Small intestine (tissue), 7 donors: Measurements from ENCODE around the gene UACA. TPM values are rescaled to one million over a fixed set of nuclear protein-coding genes. Genes with fewer than 3 reads are reported as not detected.
"Not testable (repeated sequence)": the region's sequence is repeated elsewhere in the genome, so short reads cannot be mapped to it uniquely, and the experiment has no call there.

Source experiments
- DNase-seq, 2 donors: peaks; one replicate each; pipeline versions ENCODE4 v3.0.0 to v3.0.0-alpha.2; 2013
- FAIRE-seq: peaks from 2 replicates; lab custom pipeline; 2012; peaks lifted over from hg19 to GRCh38; lab: Jason Lieb, UNC
- H3K27ac ChIP-seq, 3 donors: one replicate each; pipeline ENCODE4 v1.5.1; 2013; ENCODE audit warnings: low read length in 2 of 3, mild to moderate bottlenecking in 2 of 3, control low read depth in 1 of 3, inconsistent platforms in 1 of 3, low read depth in 1 of 3, moderate library complexity in 1 of 3
- H3K27me3 ChIP-seq, 3 donors: one replicate each; pipeline ENCODE4 v1.6.1; 2013; ENCODE audit warnings: low read length in 3 of 3, inconsistent platforms in 1 of 3; ENCODE audit not compliant: control insufficient read depth in 3 of 3, insufficient read depth in 3 of 3
- H3K36me3 ChIP-seq, 3 donors: one replicate each; pipeline ENCODE4 v1.6.1; 2013; ENCODE audit warnings: low read length in 3 of 3, inconsistent platforms in 1 of 3, low read depth in 1 of 3, mild to moderate bottlenecking in 1 of 3, moderate library complexity in 1 of 3; ENCODE audit not compliant: control insufficient read depth in 3 of 3, insufficient read depth in 2 of 3
- H3K4me1 ChIP-seq, 3 donors: one replicate each; pipeline ENCODE4 v1.6.1; 2013; ENCODE audit warnings: low read length in 2 of 3, inconsistent platforms in 1 of 3, low read depth in 1 of 3, mild to moderate bottlenecking in 1 of 3, moderate library complexity in 1 of 3; ENCODE audit not compliant: control insufficient read depth in 3 of 3, insufficient read depth in 2 of 3
- H3K4me3 ChIP-seq, 3 donors: one replicate each; pipeline ENCODE4 v1.5.1; 2013; ENCODE audit warnings: low read length in 3 of 3, control low read depth in 1 of 3, inconsistent platforms in 1 of 3, low read depth in 1 of 3, mild to moderate bottlenecking in 1 of 3, moderate library complexity in 1 of 3
- H3K9me3 ChIP-seq, 2 donors: one replicate each; pipeline ENCODE4 v1.6.1; 2013; ENCODE audit warnings: low read depth in 1 of 2, low read length in 1 of 2; ENCODE audit not compliant: control insufficient read depth in 2 of 2, insufficient read depth in 1 of 2
- WGBS, 3 donors: extraction: QIAGEN DNeasy Blood & Tissue Kit; methylation state at CpG; one replicate each; pipeline ENCODE4 v1.1.7; 2013; 5-methylcytosine and 5-hydroxymethylcytosine counted together
- polyA plus RNA-seq, 4 donors: library from polyadenylated mRNA; stranded (reverse) in 3 of 4; unstranded in 1 of 4; fragments of 200-250 nt in 3 of 4; fragments of 120-200 nt in 1 of 4; gene quantifications; one replicate each; pipeline versions ENCODE4 v1.2.1 to v1.2.3, GENCODE V29; 2013
- donor health status: healthy with polysubstance abuse.
- donor health status: control.
- donor health status: control.
- donor health status: Bipolar disorder and iron deficiency.
- donor health status: healthy.

Gene UACA
- polyA plus RNA-seq, 4 donors = 20.2 to 61.4 (median 50.6) TPM

DNA sequence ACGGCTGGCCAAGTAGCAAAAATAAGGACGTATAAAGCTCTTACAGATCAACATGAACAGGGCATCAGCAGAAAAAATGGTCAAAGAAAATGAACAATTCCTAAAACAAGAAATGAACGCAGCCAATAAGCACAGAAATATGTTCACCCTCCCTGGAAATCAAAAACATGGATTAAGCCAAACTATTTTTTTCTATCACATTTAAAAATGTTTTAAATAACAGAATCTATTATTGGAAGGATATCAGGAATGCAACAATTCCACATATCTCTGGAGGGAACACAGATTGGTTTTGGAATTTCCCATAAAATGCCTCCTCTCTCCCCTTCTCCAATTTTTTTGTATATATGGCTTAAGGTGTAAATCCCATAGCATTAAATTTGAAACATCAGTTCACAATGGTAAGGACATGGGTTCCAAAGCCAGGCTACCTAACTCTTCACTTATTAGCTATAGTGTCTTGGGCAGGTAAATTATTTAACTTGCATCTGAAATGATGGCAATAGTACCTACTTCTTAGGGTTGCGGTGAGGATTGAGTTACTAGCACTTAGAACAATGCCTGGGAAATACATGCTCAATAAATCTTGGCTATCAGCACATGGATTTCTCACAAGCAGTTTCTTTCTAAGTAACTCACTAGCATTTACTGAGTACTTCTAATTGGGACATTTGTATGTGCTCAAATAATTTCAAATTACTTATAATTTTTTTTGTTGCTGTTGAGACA is 10.1 kb downstream of the UACA start:
- Histone ChIP-seq H3K36me3 (peaks cover 0 to 1% (median 0%) of the 10 kb centered on the region in 3 donors), H3K27me3 (no peaks in the 10 kb centered on the region), H3K4me3 (no peak overlapping the region), H3K9me3 (no peaks in the 10 kb centered on the region), H3K27ac (no peak overlapping the region), H3K4me1 (peaks cover 4 to 6% (median 4%) of the 10 kb centered on the region in 3 donors)
- 64 to 74% (median 71%) methylated on average over 4 of the region's 4 CpGs for WGBS, 3 donors
- DNase-seq = no peak
- FAIRE-seq = no peak

DNA sequence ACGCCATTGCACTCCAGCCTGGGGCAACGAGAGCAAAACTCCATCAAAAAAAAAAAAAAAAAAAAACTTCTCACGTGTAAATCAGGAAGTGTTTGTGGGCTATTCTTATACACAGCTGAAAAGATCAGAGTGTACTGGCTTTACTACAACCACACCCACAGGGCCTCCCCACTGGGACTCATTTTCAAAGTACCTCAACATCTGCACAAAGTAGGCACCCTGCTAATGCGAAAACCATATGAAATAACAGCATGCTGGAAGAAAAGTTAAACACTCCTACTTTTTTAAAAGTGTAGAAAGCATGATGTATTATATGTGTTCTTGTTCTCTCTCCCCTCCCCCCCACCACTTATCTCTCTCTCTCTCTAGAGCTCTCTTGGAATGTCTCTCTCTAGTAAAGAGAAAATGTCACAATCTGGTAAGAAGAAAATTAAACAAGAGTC is 11.1 kb downstream of the UACA start:
- Histone ChIP-seq H3K36me3 (peaks cover 0 to 2% (median 0%) of the 10 kb centered on the region in 3 donors), H3K4me1 (peaks cover 4 to 6% (median 4%) of the 10 kb centered on the region in 3 donors), H3K27ac (no peak overlapping the region), H3K9me3 (no peaks in the 10 kb centered on the region), H3K27me3 (no peaks in the 10 kb centered on the region), H3K4me3 (no peak overlapping the region)
- WGBS, 3 donors = 45 to 51% (median 48%) methylated on average over 4 of the region's 4 CpGs
- FAIRE-seq (no peak), DNase-seq (peak in 1 of 2 donors; percentile 56)

DNA sequence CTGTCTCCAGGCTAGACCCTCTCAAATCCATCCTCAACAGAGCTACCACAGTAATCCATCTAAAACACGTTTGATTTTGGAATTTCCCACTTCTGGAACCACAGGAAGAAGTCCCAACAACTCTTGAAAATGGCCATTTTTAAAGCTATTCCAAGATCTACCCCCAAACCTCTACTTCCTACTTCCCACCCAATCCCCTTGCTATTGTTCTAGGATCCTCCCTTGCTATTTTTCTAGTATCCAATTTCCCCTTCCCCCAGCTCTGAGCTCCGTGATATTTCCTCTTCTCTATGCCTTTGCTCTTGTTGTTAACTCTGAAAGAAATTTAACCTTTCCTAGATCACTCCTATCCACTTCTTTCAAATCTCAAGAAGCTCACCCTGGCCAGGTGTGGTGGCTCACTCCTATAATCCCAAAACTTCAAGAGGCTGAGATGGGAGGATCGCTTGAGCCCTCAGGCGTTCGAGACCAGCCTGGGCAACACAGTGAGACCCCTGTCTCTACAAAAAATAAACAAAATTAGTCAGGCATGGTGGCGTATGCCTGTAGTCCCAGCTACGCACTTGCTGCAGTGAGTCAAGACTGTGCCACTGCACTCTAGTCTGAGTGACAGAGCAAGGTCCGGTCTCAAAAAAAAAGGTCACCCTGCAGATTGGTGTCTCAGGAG is 13.0 kb downstream of the UACA start:
- no peaks in the 10 kb centered on the region for H3K27me3 ChIP-seq
- FAIRE-seq (no peak), DNase-seq (no peak)
- peaks cover 0 to 2% (median 0%) of the 10 kb centered on the region in 3 donors for H3K36me3 ChIP-seq
- H3K27ac ChIP-seq = no peak overlapping the region
- peaks cover 4 to 6% (median 4%) of the 10 kb centered on the region in 3 donors for H3K4me1 ChIP-seq
- H3K9me3 ChIP-seq = no peaks in the 10 kb centered on the region
- 81 to 88% (median 84%) methylated on average over 8 of the region's 8 CpGs for WGBS, 3 donors
- no peak overlapping the region for H3K4me3 ChIP-seq

DNA sequence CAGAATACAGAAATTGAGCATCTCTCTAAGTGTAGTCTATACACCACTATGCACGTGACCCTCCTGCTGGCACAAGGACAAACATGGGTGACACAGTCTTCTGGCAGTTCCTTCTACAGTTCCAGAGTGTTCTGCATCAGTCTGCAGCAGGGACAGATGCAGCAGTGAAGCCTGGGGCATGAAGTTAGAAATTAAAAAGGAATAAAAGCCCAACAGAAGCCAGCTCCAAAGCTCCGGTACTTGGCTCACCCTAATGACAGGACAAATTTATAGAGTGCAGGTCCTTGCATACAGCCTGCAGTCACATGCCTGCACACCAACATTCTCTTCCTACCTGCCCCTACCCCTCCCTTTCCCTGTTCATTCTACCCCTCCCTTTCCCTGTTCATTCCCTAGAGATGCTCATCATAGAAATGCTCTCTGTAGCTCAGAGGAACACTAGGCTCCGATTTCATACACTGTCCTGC is 15.0 kb downstream of the UACA start:
- no peaks in the 10 kb centered on the region for H3K27me3 ChIP-seq
- no peaks in the 10 kb centered on the region for H3K9me3 ChIP-seq
- no peak overlapping the region for H3K27ac ChIP-seq
- FAIRE-seq (no peak), DNase-seq (no peak)
- H3K4me3 ChIP-seq = no peak overlapping the region
- peaks cover 0 to 2% (median 0%) of the 10 kb centered on the region in 3 donors for H3K36me3 ChIP-seq
- 56 to 62% (median 57%) methylated on average over 3 of the region's 3 CpGs for WGBS, 3 donors
- H3K4me1 ChIP-seq = peaks cover 4 to 6% (median 4%) of the 10 kb centered on the region in 3 donors

DNA sequence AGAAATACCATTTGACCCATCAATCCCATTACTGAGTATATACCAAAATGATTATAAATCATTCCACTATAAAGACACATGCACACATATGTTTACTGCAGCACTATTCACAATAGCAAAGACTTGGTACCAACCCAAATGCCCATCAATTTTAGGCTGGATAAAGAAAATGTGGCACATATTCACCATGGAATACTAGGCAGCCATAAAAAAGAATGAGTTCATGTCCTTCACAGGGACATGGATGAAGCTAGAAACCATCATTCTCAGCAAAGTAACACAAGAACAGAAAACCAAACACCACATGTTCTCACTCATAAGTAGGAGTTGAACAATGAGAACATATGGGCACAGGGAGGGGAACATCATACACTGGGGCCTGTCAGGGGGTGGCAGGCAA is 16.8 kb downstream of the UACA start:
- H3K9me3 ChIP-seq, FAIRE-seq, H3K36me3 ChIP-seq: not testable (repeated sequence)

DNA sequence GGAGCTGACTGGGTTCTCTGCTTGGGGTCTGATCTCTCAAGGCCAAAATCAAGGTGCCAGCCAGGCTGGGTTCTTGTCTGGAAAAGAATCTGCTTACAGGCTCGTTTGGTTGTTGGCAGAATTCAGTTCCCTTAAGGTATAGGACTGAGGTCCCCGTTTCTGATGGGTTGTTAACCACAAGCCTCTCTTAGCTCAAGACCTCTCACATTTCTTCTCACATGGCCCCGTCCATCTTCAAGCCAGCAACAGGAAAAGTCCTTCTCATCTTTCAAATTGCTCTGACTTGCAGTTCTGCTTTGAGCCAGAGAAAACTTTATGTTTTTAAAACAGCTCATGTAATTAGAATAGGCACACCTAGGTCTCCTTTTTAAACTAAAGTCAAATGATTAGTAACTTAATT is 20.4 kb downstream of the UACA start:
- DNase-seq (no peak), FAIRE-seq (no peak)
- Histone ChIP-seq H3K36me3 (no peaks in the 10 kb centered on the region), H3K27me3 (no peaks in the 10 kb centered on the region), H3K4me3 (no peak overlapping the region), H3K9me3 (no peaks in the 10 kb centered on the region), H3K27ac (peak overlapping the region in 1 of 3 donors; percentile 40), H3K4me1 (peaks cover 0 to 2% (median 0%) of the 10 kb centered on the region in 3 donors)
- 57 to 62% (median 60%) methylated on average over 3 of the region's 3 CpGs for WGBS, 3 donors

More for the DNA sequence above, 16.8 kb downstream of the UACA start:
- not testable (repeated sequence) for H3K27ac ChIP-seq, H3K4me1 ChIP-seq, H3K4me3 ChIP-seq, H3K27me3 ChIP-seq, DNase-seq

DNA sequence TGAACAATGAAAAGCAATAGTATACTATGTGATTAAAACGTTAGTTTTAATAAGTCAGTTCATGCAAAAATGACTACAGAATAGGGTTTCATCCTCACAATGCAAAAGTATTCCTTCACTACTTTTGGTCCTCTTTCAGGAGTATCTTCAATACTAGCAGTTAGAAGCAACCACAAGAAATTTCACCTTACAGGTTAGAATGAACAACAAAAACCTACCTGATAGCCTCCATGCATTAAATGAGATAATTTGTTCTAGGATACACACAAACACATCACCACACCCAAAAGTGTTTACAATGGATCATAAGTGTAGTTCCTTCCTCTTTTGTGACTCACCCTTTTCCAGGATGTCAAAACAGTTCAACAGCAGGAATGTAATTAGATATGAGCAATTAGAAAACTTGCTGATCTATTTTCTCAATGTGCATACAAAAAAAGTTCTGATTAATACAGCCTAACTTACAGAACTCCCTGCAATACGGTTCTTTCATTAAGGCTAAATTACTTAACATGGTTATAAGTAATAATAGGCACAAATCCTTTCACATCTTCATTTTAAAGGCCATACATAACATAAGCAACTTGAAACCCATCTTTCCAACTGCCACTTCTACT is 21.6 kb downstream of the UACA start:
- WGBS, 3 donors = 25 to 45% (median 36%) methylated on average over 2 of the region's 2 CpGs
- Histone ChIP-seq H3K27me3 (no peaks in the 10 kb centered on the region), H3K27ac (no peak overlapping the region), H3K36me3 (no peaks in the 10 kb centered on the region), H3K4me3 (no peak overlapping the region), H3K9me3 (no peaks in the 10 kb centered on the region), H3K4me1 (peaks cover 0 to 2% (median 0%) of the 10 kb centered on the region in 3 donors)
- peak in 1 of 2 donors; percentile 86 for DNase-seq
- FAIRE-seq = peak; percentile 39

DNA sequence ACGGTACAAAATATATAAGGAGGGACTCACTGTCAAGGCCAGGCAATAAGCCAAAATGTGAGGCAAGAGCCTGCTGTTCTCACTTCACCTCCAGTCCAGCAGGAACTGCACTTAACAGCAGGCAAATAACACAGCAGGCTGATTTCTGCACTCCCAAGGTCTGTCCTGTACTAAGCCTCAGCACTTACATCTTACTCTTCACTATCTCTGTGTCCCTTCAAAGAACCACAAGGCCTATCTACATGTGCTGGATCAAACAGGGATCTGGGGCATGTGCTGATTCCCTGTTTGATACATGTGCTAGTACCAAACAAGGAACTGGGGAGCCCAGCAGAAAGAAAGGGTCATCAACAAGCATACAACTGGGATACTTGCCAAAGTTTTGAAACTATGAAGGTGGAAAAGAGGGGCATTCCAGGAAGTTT is 22.2 kb downstream of the UACA start:
- no peak for FAIRE-seq

More for the DNA sequence above, 22.2 kb downstream of the UACA start:
- H3K36me3 ChIP-seq = no peaks in the 10 kb centered on the region
- WGBS, 3 donors = 14 to 29% (median 23%) methylated on average over 1 of the region's 1 CpG
- H3K27me3 ChIP-seq = no peaks in the 10 kb centered on the region
- no peaks in the 10 kb centered on the region for H3K9me3 ChIP-seq
- H3K4me1 ChIP-seq = peaks cover 0 to 2% (median 0%) of the 10 kb centered on the region in 3 donors
- peak in 1 of 2 donors; percentile 53 for DNase-seq
- H3K4me3 ChIP-seq = no peak overlapping the region
- H3K27ac ChIP-seq = peak overlapping the region in 1 of 3 donors; percentile 59
